ENCODE results near the gene ROBO1.

DNA sequence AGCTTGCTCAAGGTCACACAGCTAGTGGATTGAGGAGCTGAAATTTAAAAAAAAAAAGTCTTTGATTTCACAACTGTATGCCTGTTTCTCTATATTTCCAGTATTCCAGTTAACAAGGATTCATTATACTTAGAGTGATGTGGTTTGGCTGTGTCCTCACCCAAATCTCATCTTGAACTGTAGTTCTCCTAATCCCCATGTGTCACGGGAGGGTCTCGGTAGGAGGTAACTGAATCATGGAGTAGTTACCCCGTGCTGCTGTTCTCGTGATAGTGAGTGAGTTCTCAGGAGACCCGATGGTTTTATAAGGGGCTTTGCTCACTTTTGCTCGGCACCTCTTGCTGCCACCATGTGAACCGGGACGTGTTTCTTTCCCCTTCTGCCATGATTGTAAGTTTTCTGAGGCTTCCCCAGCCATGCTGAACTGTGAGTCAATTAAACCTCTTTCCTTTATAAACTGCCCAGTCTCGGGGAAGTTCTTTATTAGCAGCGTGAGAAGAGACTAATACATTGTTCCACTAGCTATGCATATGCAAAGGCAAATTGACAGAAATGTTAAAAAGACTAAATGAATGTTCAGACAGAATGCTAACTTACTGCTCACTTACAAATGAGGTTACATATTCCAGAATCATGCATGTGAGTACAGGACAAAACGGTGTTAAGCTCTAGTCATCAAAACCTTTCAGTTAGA is 1101.9 kb downstream of the ROBO1 start:
- TF ChIP-seq BCL6 (CRISPR knock-in tag; IDR thresholded peaks at IDR 0.05) (no peak), ZNF639 (CRISPR knock-in tag; conservative IDR thresholded peaks at IDR 0.05) (no peak), THAP8 (CRISPR knock-in tag; IDR thresholded peaks at IDR 0.05; ENCODE audit: borderline replicate concordance) (no peak)
